Neural cell (in vitro differentiated cells): ENCODE measurements around the gene KDM3B. TPM values are rescaled to one million over a fixed set of nuclear protein-coding genes. Genes with fewer than 3 reads are reported as not detected.

Source experiments
- H2AFZ ChIP-seq: fragments of 200-600, 300-800 bp; sonication (generic), shearing (Covaris generic); 2 replicates; pipeline ENCODE4 v1.6.0; 2014; ENCODE audit warnings: low read depth, mild to moderate bottlenecking, antibody characterized with exemption, low read length, moderate library complexity
- H3F3A ChIP-seq: fragments of 200-600 bp; shearing (Covaris generic); 2 replicates; pipeline ENCODE4 v1.6.1; 2016; ENCODE audit warnings: mild to moderate bottlenecking, moderate library complexity, mixed read lengths, antibody characterized with exemption, low read length; ENCODE audit not compliant: insufficient read depth, poor library complexity, severe bottlenecking
- H3K27ac ChIP-seq: fragments of 200-600, 300-800 bp; sonication (generic), shearing (Covaris generic); 2 replicates; pipeline ENCODE4 v1.5.1; 2014; ENCODE audit warnings: mild to moderate bottlenecking, low read length, moderate library complexity
- H3K27me3 ChIP-seq: fragments of 300-800, 200-600 bp; sonication (generic), shearing (Covaris generic); 2 replicates; pipeline ENCODE4 v1.6.0; 2014; ENCODE audit warnings: mild to moderate bottlenecking, low read depth, low read length, moderate library complexity; ENCODE audit not compliant: insufficient read depth
- H3K36me3 ChIP-seq: fragments of 300-800, 200-600 bp; sonication (generic), shearing (Covaris generic); 2 replicates; pipeline ENCODE4 v1.5.1; 2014; ENCODE audit warnings: mild to moderate bottlenecking, antibody characterized with exemption, low read length, moderate library complexity; ENCODE audit not compliant: insufficient read depth
- H3K4me2 ChIP-seq: fragments of 300-800, 200-600 bp; sonication (generic), shearing (Covaris generic); 2 replicates; pipeline ENCODE4 v1.6.0; 2014; ENCODE audit warnings: mild to moderate bottlenecking, low read length
- H3K4me3 ChIP-seq: fragments of 300-800, 200-600 bp; sonication (generic), shearing (Covaris generic); 2 replicates; pipeline ENCODE4 v1.5.1; 2014; ENCODE audit warnings: mild to moderate bottlenecking, low read length, moderate library complexity
- H3K79me2 ChIP-seq: fragments of 200-600 bp; shearing (Covaris generic); replicated peaks from 2 replicates; pipeline ENCODE4 v1.6.0; 2014; ENCODE audit warnings: mild to moderate bottlenecking, low read length, moderate library complexity; ENCODE audit not compliant: insufficient read depth
- H3K9ac ChIP-seq: fragments of 300-800, 200-600 bp; sonication (generic), shearing (Covaris generic); 2 replicates; pipeline ENCODE4 v1.6.1; 2016; ENCODE audit warnings: mild to moderate bottlenecking, low read length, mixed read lengths
- H3K9me2 ChIP-seq: fragments of 200-600 bp; shearing (Covaris generic); 2 replicates; pipeline ENCODE4 v1.6.1; 2016; ENCODE audit warnings: mild to moderate bottlenecking, low read length, mixed read lengths; ENCODE audit not compliant: insufficient read depth
- H3K9me3 ChIP-seq: fragments of 200-600, 300-800 bp; sonication (generic), shearing (Covaris generic); 2 replicates; pipeline ENCODE4 v1.6.1; 2016; ENCODE audit warnings: mild to moderate bottlenecking, mixed run types, low read length, moderate library complexity, mixed read lengths
- H4K20me1 ChIP-seq: fragments of 200-600 bp; shearing (Covaris generic); 2 replicates; pipeline ENCODE4 v1.6.1; 2016; ENCODE audit warnings: mild to moderate bottlenecking, mixed run types; ENCODE audit not compliant: insufficient read depth
- CTCF ChIP-seq: fragments of 450-650 bp; IDR thresholded peaks from 2 replicates; pipeline ENCODE4 v1.5.1; 2014; ENCODE audit warnings: antibody characterized with exemption, mild to moderate bottlenecking, moderate library complexity; ENCODE audit not compliant: poor library complexity, severe bottlenecking
- EP300 ChIP-seq: fragments of 450-650 bp; conservative IDR thresholded peaks from 2 replicates; pipeline ENCODE4 v1.6.1; 2014; ENCODE audit warnings: antibody characterized with exemption, mild to moderate bottlenecking, moderate library complexity; ENCODE audit not compliant: poor library complexity, severe bottlenecking
- EZH2 ChIP-seq: fragments of 200-600, 300-800 bp; shearing (Covaris generic), sonication (generic); IDR thresholded peaks from 2 replicates; pipeline ENCODE4 v1.6.1; 2014; ENCODE audit warnings: antibody characterized with exemption, low read length, borderline replicate concordance, mild to moderate bottlenecking; ENCODE audit not compliant: insufficient read depth, poor library complexity, severe bottlenecking
- MXI1 ChIP-seq: fragments of 450-650 bp; conservative IDR thresholded peaks from 2 replicates; pipeline ENCODE4 v1.6.1; 2014; ENCODE audit warnings: antibody characterized with exemption, mild to moderate bottlenecking; ENCODE audit not compliant: poor library complexity, severe bottlenecking
- POLR2AphosphoS5 ChIP-seq: IDR thresholded peaks from 2 replicates; pipeline ENCODE4 v1.6.1; 2012
- RAD21 ChIP-seq: fragments of 450-650 bp; conservative IDR thresholded peaks from 2 replicates; pipeline ENCODE4 v1.6.1; 2014; ENCODE audit warnings: antibody characterized with exemption, mild to moderate bottlenecking, moderate library complexity
- REST ChIP-seq: IDR thresholded peaks from 2 replicates; pipeline ENCODE4 v1.6.1; 2012; ENCODE audit warnings: borderline replicate concordance
- SMC3 ChIP-seq: fragments of 450-650 bp; conservative IDR thresholded peaks from 2 replicates; pipeline ENCODE4 v1.6.1; 2014; ENCODE audit warnings: antibody characterized with exemption, mild to moderate bottlenecking, moderate library complexity; ENCODE audit not compliant: poor library complexity
- TAF1 ChIP-seq: IDR thresholded peaks from 2 replicates; pipeline ENCODE4 v1.6.1; 2012; ENCODE audit warnings: low read depth
- polyA plus RNA-seq: library from polyadenylated mRNA; depleted of rRNA; stranded (reverse); fragments of >200 nt; gene quantifications from 2 replicates; pipeline ENCODE4 v1.2.3, GENCODE V29; 2014

The KDM3B gene
- polyA plus RNA-seq, 1 donor from 2014 or later = 58.7 TPM

DNA sequence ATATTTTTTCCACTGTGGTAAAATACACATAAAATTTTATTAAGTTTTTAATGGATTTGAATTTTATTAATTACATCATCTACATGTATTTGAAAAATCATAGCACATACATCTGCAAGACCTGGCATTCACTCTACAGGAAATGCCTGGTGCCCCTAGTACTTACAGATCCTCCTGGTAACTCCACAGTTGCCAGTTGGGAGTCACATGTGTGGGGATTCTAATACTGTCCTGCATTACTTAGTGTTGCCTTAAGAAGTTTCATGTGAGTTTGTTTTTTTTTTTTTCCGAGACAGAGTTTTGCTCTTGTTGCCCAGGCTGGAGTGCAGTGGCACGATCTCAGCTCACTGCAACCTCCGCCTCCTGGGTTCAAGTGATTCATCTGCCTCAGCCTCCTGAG is 18.1 kb downstream of the KDM3B start:
- no peaks in the 10 kb centered on the region for H3F3A ChIP-seq
- no peak overlapping the region for H3K4me2 ChIP-seq
- H3K36me3 ChIP-seq = no peaks in the 10 kb centered on the region
- TF ChIP-seq MXI1 (no peak), RAD21 (no peak), SMC3 (no peak), POLR2AphosphoS5 (no peak), CTCF (no peak), EP300 (no peak), REST (no peak), TAF1 (no peak), EZH2 (no peak)
- H3K27ac ChIP-seq = no peak overlapping the region
- H3K9me3 ChIP-seq = no peaks in the 10 kb centered on the region
- H4K20me1 ChIP-seq = no peaks in the 10 kb centered on the region
- no peak overlapping the region for H3K9ac ChIP-seq
- no peak overlapping the region for H2AFZ ChIP-seq
- no peaks in the 10 kb centered on the region for H3K27me3 ChIP-seq
- H3K79me2 ChIP-seq = peaks cover 52% of the 10 kb centered on the region
- no peak overlapping the region for H3K4me3 ChIP-seq
- H3K9me2 ChIP-seq = no peaks in the 10 kb centered on the region

- H3K36me3 ChIP-seq = no peaks in the 10 kb centered on the region
- no peak overlapping the region for H3K9ac ChIP-seq
- no peaks in the 10 kb centered on the region for H3K9me3 ChIP-seq
- peaks cover 43% of the 10 kb centered on the region for H3K79me2 ChIP-seq
- H3K4me3 ChIP-seq = no peak overlapping the region
- H3K27me3 ChIP-seq = no peaks in the 10 kb centered on the region
- no peaks in the 10 kb centered on the region for H3K9me2 ChIP-seq
- no peak overlapping the region for H2AFZ ChIP-seq
- no peak overlapping the region for H3K27ac ChIP-seq
- no peak overlapping the region for H3K4me2 ChIP-seq
- TF ChIP-seq MXI1 = no peak
- no peaks in the 10 kb centered on the region for H3F3A ChIP-seq
- no peaks in the 10 kb centered on the region for H4K20me1 ChIP-seq
Observed at GRCh38 chr5:138371454-138371853, 19.0 kb downstream of the KDM3B start.

GRCh38 chr5:138372225-138372624 is 19.7 kb downstream of the KDM3B start:
- Histone ChIP-seq H3F3A (no peaks in the 10 kb centered on the region), H3K4me3 (no peak overlapping the region), H3K9ac (no peak overlapping the region), H3K9me2 (no peaks in the 10 kb centered on the region), H3K36me3 (peaks cover 3% of the 10 kb centered on the region), H3K9me3 (no peaks in the 10 kb centered on the region), H3K79me2 (peaks cover 38% of the 10 kb centered on the region), H3K27me3 (no peaks in the 10 kb centered on the region), H4K20me1 (no peaks in the 10 kb centered on the region), H2AFZ (no peak overlapping the region), H3K27ac (no peak overlapping the region), H3K4me2 (no peak overlapping the region)
- no peak for TF ChIP-seq RAD21
- TF ChIP-seq SMC3 = no peak
- no peak for TF ChIP-seq MXI1
- no peak for TF ChIP-seq REST
- TF ChIP-seq EP300 = no peak
- no peak for TF ChIP-seq TAF1
